HCT116 (cell line): ENCODE results near the gene NANOG.

ENCODE experiments used
- CTCF ChIP-seq, 3 experiments: fragments of 200-600 bp in 1 of 3; sonication (generic) in 1 of 3; IDR thresholded peaks in 2 of 3; conservative IDR thresholded peaks in 1 of 3; 2 replicates each; pipeline ENCODE4 v1.5.1; 2012 to 2017; ENCODE audit warnings: low read depth in 2 of 3, low read length in 2 of 3, antibody characterized with exemption in 1 of 3, borderline replicate concordance in 1 of 3, control low read depth in 1 of 3, mild to moderate bottlenecking in 1 of 3, mixed read lengths in 1 of 3, mixed run types in 1 of 3, moderate library complexity in 1 of 3; ENCODE audit not compliant: insufficient read depth in 1 of 3
- EZH2 ChIP-seq: fragments of 200-600 bp; sonication (generic); IDR thresholded peaks from 2 replicates; pipeline ENCODE4 v1.6.1; 2017; ENCODE audit warnings: antibody characterized with exemption, mixed run types
- EZH2phosphoT487 ChIP-seq: fragments of 200-600 bp; IDR thresholded peaks from 2 replicates; pipeline ENCODE4 v1.6.1; 2018; ENCODE audit warnings: antibody characterized with exemption, borderline replicate concordance
- JUND ChIP-seq: IDR thresholded peaks from 2 replicates; pipeline ENCODE4 v1.6.1; 2012
- MAX ChIP-seq: IDR thresholded peaks from 2 replicates; pipeline ENCODE4 v1.6.1; 2012
- POLR2A ChIP-seq: IDR thresholded peaks from 2 replicates; pipeline ENCODE4 v1.7.0; 2011; ENCODE audit warnings: borderline replicate concordance; ENCODE audit not compliant: insufficient read depth, insufficient read length; ENCODE audit errors: extremely low read depth
- POLR2AphosphoS5 ChIP-seq: IDR thresholded peaks from 2 replicates; pipeline ENCODE4 v1.6.1; 2011; ENCODE audit warnings: mild to moderate bottlenecking, low read depth, low read length, moderate library complexity
- RAD21 ChIP-seq: IDR thresholded peaks from 2 replicates; pipeline ENCODE4 v1.6.1; 2012; ENCODE audit warnings: low read depth, mild to moderate bottlenecking
- SIN3A ChIP-seq: IDR thresholded peaks from 2 replicates; pipeline ENCODE4 v1.6.1; 2012; ENCODE audit warnings: low read depth
- SP1 ChIP-seq: IDR thresholded peaks from 2 replicates; pipeline ENCODE4 v1.6.1; 2012; ENCODE audit warnings: low read depth
- SRF ChIP-seq: IDR thresholded peaks from 2 replicates; pipeline ENCODE4 v1.6.1; 2012; ENCODE audit warnings: low read depth
- TCF7L2 ChIP-seq: IDR thresholded peaks from 2 replicates; pipeline ENCODE4 v1.7.0; 2011; ENCODE audit warnings: borderline replicate concordance, inconsistent platforms; ENCODE audit not compliant: insufficient read depth, insufficient read length; ENCODE audit errors: extremely low read depth
- YY1 ChIP-seq: IDR thresholded peaks from 2 replicates; pipeline ENCODE4 v1.6.1; 2011; ENCODE audit warnings: low read length, low read depth, moderate library complexity, mild to moderate bottlenecking; ENCODE audit not compliant: insufficient replicate concordance; ENCODE audit errors: extremely low read depth
- ZNF274 ChIP-seq: fragments of 200-500 bp; sonication (Bioruptor generic); IDR thresholded peaks from 2 replicates; pipeline ENCODE4 v1.6.1; 2014; ENCODE audit warnings: mild to moderate bottlenecking, low read depth, low read length, inconsistent platforms

DNA sequence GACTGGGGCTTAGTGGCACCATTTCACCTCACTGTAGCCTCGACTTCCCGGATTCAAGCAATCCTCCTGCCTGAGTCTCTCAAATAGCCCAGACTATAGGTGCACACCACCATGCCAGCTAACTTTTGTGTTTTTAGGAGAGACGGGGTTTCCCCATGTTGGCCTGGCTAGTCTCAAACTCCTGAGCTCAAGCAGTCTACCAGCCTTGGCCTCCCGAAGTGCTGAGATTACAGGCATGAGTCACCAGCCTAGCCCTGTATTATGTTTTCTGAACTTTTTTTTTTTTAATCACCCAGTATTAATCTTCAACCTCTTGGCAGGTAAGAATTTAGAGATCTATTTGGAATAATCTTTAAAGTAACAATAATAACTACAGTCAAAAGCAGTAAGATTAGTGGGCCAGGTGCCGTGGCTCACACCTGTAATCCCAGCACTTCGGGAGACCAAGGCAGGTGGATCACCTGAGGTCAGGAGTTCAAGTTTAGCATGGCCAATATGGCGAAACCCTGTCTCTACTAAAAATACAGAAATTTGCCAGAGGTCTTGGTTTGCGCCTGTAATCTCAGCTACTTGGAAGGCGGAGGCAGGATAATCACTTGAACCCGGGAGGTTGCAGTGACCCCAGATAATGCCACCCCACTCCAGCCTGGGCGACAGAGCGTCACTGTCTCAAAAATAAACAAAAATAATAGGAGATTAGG is 8.6 kb downstream of the NANOG start:
- TF ChIP-seq MAX (no peak), POLR2A (no peak), CTCF (IDR thresholded peaks at IDR 0.05 in 2 of 3, conservative IDR thresholded peaks at IDR 0.05 in 1 of 3; ENCODE audit: borderline replicate concordance in 1 of 3, insufficient read depth in 1 of 3, low read depth in 2 of 3, low read length in 2 of 3) (no peak), SIN3A (no peak), ZNF274 (no peak), EZH2phosphoT487 (no peak), EZH2 (no peak), SP1 (no peak), POLR2AphosphoS5 (no peak), RAD21 (no peak), YY1 (no peak), SRF (no peak), JUND (no peak), TCF7L2 (no peak)
